H1 (cell line): Measurements from ENCODE around the gene ARTN. TPM values are rescaled to one million over a fixed set of nuclear protein-coding genes. Genes with fewer than 3 reads are reported as not detected.

Experiments used
- CTCF ChIA-PET: fragments of 300-600 bp; sonication (Branson Sonifier 250); formaldehyde crosslinking; loops from one replicate; lab custom pipeline; 2021; ENCODE audit not compliant: partially characterized antibody; lab: Charles Lee
- POLR2A ChIA-PET: fragments of 300-600 bp; sonication (Branson Sonifier 250); formaldehyde crosslinking; loops from one replicate; lab custom pipeline; 2021; ENCODE audit warnings: inconsistent platforms; ENCODE audit not compliant: partially characterized antibody; lab: Charles Lee
- DNase-seq, 2 experiments: peaks; one replicate each; pipeline versions ENCODE4 v3.0.0 to v3.0.0-alpha.2; 2010 to 2022; ENCODE audit warnings: low spot score in 2 of 2, low read depth in 1 of 2, mixed read lengths in 1 of 2
- FAIRE-seq: peaks from 2 replicates; lab custom pipeline; 2011; peaks lifted over from hg19 to GRCh38; lab: Jason Lieb, UNC
- H2AFZ ChIP-seq: 2 replicates; pipeline ENCODE4 v1.8.1; 2012; ENCODE audit warnings: low read length, inconsistent platforms
- H2AK5ac ChIP-seq: 2 replicates; pipeline ENCODE4 v1.6.1; 2013; ENCODE audit warnings: low read depth, low read length
- H2BK120ac ChIP-seq: replicated peaks from 2 replicates; pipeline ENCODE3; 2013; ENCODE audit warnings: low read depth, low read length, inconsistent platforms
- H2BK12ac ChIP-seq: 2 replicates; pipeline ENCODE4 v1.6.1; 2013; ENCODE audit warnings: low read depth, low read length
- H2BK15ac ChIP-seq: 2 replicates; pipeline ENCODE4 v1.6.1; 2013; ENCODE audit warnings: low read length
- H2BK20ac ChIP-seq: 2 replicates; pipeline ENCODE4 v1.6.1; 2013; ENCODE audit warnings: low read length
- H2BK5ac ChIP-seq: 2 replicates; pipeline ENCODE4 v1.6.1; 2013; ENCODE audit warnings: low read depth, low read length
- H3K14ac ChIP-seq: 2 replicates; pipeline ENCODE4 v1.6.1; 2013; ENCODE audit warnings: inconsistent platforms; ENCODE audit not compliant: insufficient read length
- H3K18ac ChIP-seq: 2 replicates; pipeline ENCODE4 v1.6.1; 2013; ENCODE audit warnings: low read length; ENCODE audit errors: extremely low read depth
- H3K23ac ChIP-seq: 2 replicates; pipeline ENCODE4 v1.6.1; 2013; ENCODE audit warnings: inconsistent platforms; ENCODE audit not compliant: insufficient read length
- H3K23me2 ChIP-seq: 2 replicates; pipeline ENCODE4 v1.6.1; 2013; ENCODE audit warnings: low read depth, low read length
- H3K27ac ChIP-seq: 2 replicates; pipeline ENCODE4 v1.6.1; 2011; ENCODE audit warnings: low read depth, low read length, inconsistent platforms
- H3K27me3 ChIP-seq, 4 experiments: replicated peaks in 1 of 4; 1 replicate in 1 of 4; 2 replicates in 3 of 4; pipeline versions ENCODE4 v1.6.1 to v1.8.1; 2011 to 2013; ENCODE audit warnings: low read length in 3 of 4, mild to moderate bottlenecking in 3 of 4, inconsistent platforms in 2 of 4, mixed read lengths in 2 of 4, moderate library complexity in 1 of 4; ENCODE audit not compliant: control insufficient read depth in 3 of 4, insufficient read depth in 3 of 4; ENCODE audit errors: extremely low read depth in 1 of 4
- H3K36me3 ChIP-seq, 4 experiments: 2 replicates each; pipeline versions ENCODE4 v1.6.1 to v1.8.1; 2011 to 2013; ENCODE audit warnings: mild to moderate bottlenecking in 4 of 4, low read length in 3 of 4, moderate library complexity in 2 of 4, control low read depth in 1 of 4, inconsistent platforms in 1 of 4; ENCODE audit not compliant: insufficient read depth in 4 of 4, control insufficient read depth in 2 of 4
- H3K4ac ChIP-seq: replicated peaks from 2 replicates; pipeline ENCODE3; 2013; ENCODE audit warnings: low read length, low read depth, mixed read lengths, inconsistent platforms; ENCODE audit not compliant: insufficient read length
- H3K4me1 ChIP-seq, 4 experiments: replicated peaks in 1 of 4; 1 replicate in 1 of 4; 2 replicates in 3 of 4; pipeline versions ENCODE4 v1.6.1 to v1.8.1; 2011 to 2013; ENCODE audit warnings: low read length in 3 of 4, inconsistent platforms in 2 of 4, mixed read lengths in 1 of 4; ENCODE audit not compliant: insufficient read depth in 4 of 4, control insufficient read depth in 3 of 4
- H3K4me2 ChIP-seq, 2 experiments: 2 replicates each; pipeline versions ENCODE4 v1.6.1 to v1.8.1; 2011 to 2013; ENCODE audit warnings: low read depth in 2 of 2, low read length in 2 of 2, control low read depth in 1 of 2, inconsistent platforms in 1 of 2, mild to moderate bottlenecking in 1 of 2; ENCODE audit not compliant: insufficient read depth in 1 of 2
- H3K4me3 ChIP-seq, 4 experiments: fragments of 200-600, 300-600 bp in 1 of 4; sonication (generic), shearing (Covaris generic), sonication (Bioruptor Twin) in 1 of 4; 2 replicates each; pipeline versions ENCODE4 v1.5.1 to v1.8.1; 2011 to 2016; ENCODE audit warnings: low read length in 4 of 4, low read depth in 3 of 4, control low read depth in 2 of 4, inconsistent platforms in 2 of 4, mild to moderate bottlenecking in 2 of 4, mixed read lengths in 1 of 4, moderate library complexity in 1 of 4; ENCODE audit not compliant: insufficient read depth in 2 of 4; ENCODE audit errors: extremely low read depth in 1 of 4
- H3K56ac ChIP-seq: replicated peaks from 2 replicates; pipeline ENCODE3; 2013; ENCODE audit warnings: low read depth, mild to moderate bottlenecking, mixed read lengths, low read length, inconsistent platforms; ENCODE audit not compliant: insufficient read length
- H3K79me1 ChIP-seq: 2 replicates; pipeline ENCODE4 v1.6.1; 2013; ENCODE audit warnings: low read depth, low read length, control low read depth
- H3K79me2 ChIP-seq, 2 experiments: 2 replicates each; pipeline versions ENCODE4 v1.6.1 to v1.8.1; 2012 to 2013; ENCODE audit warnings: low read length in 2 of 2, mild to moderate bottlenecking in 2 of 2, inconsistent platforms in 1 of 2; ENCODE audit not compliant: insufficient read depth in 2 of 2, control insufficient read depth in 1 of 2
- H3K9ac ChIP-seq, 4 experiments: replicated peaks in 1 of 4; 1 replicate in 1 of 4; 2 replicates in 3 of 4; pipeline versions ENCODE4 v1.6.1 to v1.8.1; 2011 to 2013; ENCODE audit warnings: low read depth in 3 of 4, low read length in 3 of 4, control low read depth in 2 of 4, mild to moderate bottlenecking in 2 of 4, moderate library complexity in 2 of 4, inconsistent platforms in 1 of 4; ENCODE audit errors: extremely low read depth in 1 of 4
- H3K9me3 ChIP-seq, 2 experiments: 2 replicates each; pipeline versions ENCODE4 v1.6.1 to v1.8.1; 2012 to 2013; ENCODE audit warnings: mild to moderate bottlenecking in 2 of 2, moderate library complexity in 2 of 2, control low read depth in 1 of 2, inconsistent platforms in 1 of 2, low read depth in 1 of 2, low read length in 1 of 2, mixed read lengths in 1 of 2; ENCODE audit not compliant: insufficient read depth in 2 of 2
- H4K20me1 ChIP-seq, 2 experiments: replicated peaks in 1 of 2; 2 replicates each; pipeline versions ENCODE3 to v1.8.1; 2011 to 2013; ENCODE audit warnings: inconsistent platforms in 2 of 2, low read length in 2 of 2, mild to moderate bottlenecking in 1 of 2; ENCODE audit not compliant: insufficient read depth in 2 of 2, control insufficient read depth in 1 of 2
- H4K5ac ChIP-seq: 2 replicates; pipeline ENCODE4 v1.6.1; 2013; ENCODE audit warnings: low read length, low read depth, mixed read lengths, inconsistent platforms; ENCODE audit not compliant: insufficient read length
- H4K8ac ChIP-seq: 2 replicates; pipeline ENCODE4 v1.8.0; 2013; ENCODE audit warnings: mild to moderate bottlenecking, moderate library complexity, low read length, inconsistent platforms; ENCODE audit not compliant: insufficient read depth; ENCODE audit errors: extremely low read depth
- H4K91ac ChIP-seq: replicated peaks from 2 replicates; pipeline ENCODE3; 2013; ENCODE audit warnings: low read length, mixed read lengths, inconsistent platforms; ENCODE audit not compliant: insufficient read length
- ZNF274 ChIP-seq: IDR thresholded peaks from 2 replicates; pipeline ENCODE4 v1.7.0; 2012; ENCODE audit warnings: low read length, borderline replicate concordance; ENCODE audit errors: extremely low read depth
- WGBS, 2 experiments: shearing (Covaris generic) in 1 of 2; methylation state at CpG; one replicate each; pipeline versions ENCODE4 v1.1.6 to v1.1.7; 2013 to 2015; ENCODE audit warnings: low lambda C conversion rate in 2 of 2, mixed read lengths in 2 of 2, inconsistent platforms in 1 of 2, low coverage in 1 of 2, missing lambda C conversion rate in 1 of 2; ENCODE audit not compliant: insufficient replicate concordance in 2 of 2, insufficient coverage in 1 of 2, insufficient read length in 1 of 2; ENCODE audit errors: extremely low coverage in 1 of 2, missing lambda C conversion rate in 1 of 2; 5-methylcytosine and 5-hydroxymethylcytosine counted together
- polyA plus RNA-seq, 7 experiments: library from polyadenylated mRNA; depleted of rRNA in 3 of 7; stranded (reverse) in 5 of 7; unstranded in 2 of 7; fragments of >200 nt in 5 of 7; fragments of 200-250 nt in 2 of 7; gene quantifications; 1 replicate in 5 of 7; 2 replicates in 1 of 7; 4 replicates in 1 of 7; pipeline versions ENCODE4 v1.2.1 to v1.2.3, GENCODE V29; 2011 to 2013; ENCODE audit warnings: missing spikeins in 2 of 7, mixed read lengths in 2 of 7
- total RNA-seq: library from RNA; stranded (reverse); fragmentation: NEBNext Ultra II Directional; extraction: Animal tissue kit (Norgen Biotek cat#: 25700); gene quantifications from 2 replicates; pipeline ENCODE4 v1.2.1, GENCODE V29; 2021
- TF ChIP-seq, protein P1 (sequence below): IDR thresholded peaks from 2 replicates; pipeline ENCODE4 v1.6.1; 2012; ENCODE audit warnings: inconsistent platforms

The ARTN gene
- total and polyA plus RNA-seq, 2 of the 8 experiments (the other 6 are each of a cell fraction or from before 2014, with no cell fraction given): 13.5 to 22.7 TPM

DNA sequence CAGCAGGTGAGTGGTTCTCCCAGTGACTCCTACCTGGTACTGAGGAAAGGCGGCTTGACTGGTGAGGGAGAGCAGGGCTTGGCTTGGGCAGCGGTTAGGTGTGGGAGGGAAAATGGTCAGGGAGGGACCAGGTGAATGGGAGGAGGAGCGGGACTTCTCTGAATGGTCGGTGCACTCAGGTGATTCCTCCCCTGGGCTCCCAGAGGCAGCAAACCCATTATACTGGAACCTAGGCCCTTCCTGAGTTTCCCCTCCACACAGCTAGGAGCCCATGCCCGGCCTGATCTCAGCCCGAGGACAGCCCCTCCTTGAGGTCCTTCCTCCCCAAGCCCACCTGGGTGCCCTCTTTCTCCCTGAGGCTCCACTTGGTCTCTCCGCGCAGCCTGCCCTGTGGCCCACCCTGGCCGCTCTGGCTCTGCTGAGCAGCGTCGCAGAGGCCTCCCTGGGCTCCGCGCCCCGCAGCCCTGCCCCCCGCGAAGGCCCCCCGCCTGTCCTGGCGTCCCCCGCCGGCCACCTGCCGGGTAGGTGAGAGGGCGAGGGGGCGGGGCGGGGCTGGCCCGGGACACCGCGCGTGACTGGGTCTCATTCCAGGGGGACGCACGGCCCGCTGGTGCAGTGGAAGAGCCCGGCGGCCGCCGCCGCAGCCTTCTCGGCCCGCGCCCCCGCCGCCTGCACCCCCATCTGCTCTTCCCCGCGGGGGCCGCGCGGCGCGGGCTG lies 2.3 kb downstream of the ARTN start:
- Histone ChIP-seq H3K79me2 (no peaks in the 10 kb centered on the region), H4K91ac (no peak overlapping the region), H2BK12ac (peak overlapping the region; percentile 60), H3K4me3 (peak overlapping the region; percentile 40 to 69 (median 48)), H2BK15ac (no peak overlapping the region; the same call in 1 of the 2 replicates), H3K14ac (no peak overlapping the region), H2BK120ac (no peak overlapping the region), H3K36me3 (no peaks in the 10 kb centered on the region; a peak in 1 of 8 replicates), H3K27ac (no peak overlapping the region), H2AFZ (no peak overlapping the region), H3K79me1 (no peaks in the 10 kb centered on the region), H4K8ac (no peak overlapping the region; the same call in 1 of the 2 replicates), H2AK5ac (no peak overlapping the region), H2BK5ac (peak overlapping the region; percentile 55; the same call in 1 of the 2 replicates), H3K9me3 (no peaks in the 10 kb centered on the region), H3K23ac (no peak overlapping the region), H3K4ac (no peak overlapping the region), H3K27me3 (peaks cover 0 to 8% (median 4%) of the 10 kb centered on the region in 4 experiments; a peak in 5 of 7 replicates), H3K9ac (peak overlapping the region in 1 of 4 experiments; percentile 37; a peak in 1 of 7 replicates), H4K5ac (peak overlapping the region; percentile 39), H3K18ac (peak overlapping the region; percentile 94), H2BK20ac (peak overlapping the region; percentile 68), H3K56ac (no peak overlapping the region), H4K20me1 (peaks cover 7 to 8% of the 10 kb centered on the region in 2 experiments), H3K23me2 (peaks cover 11% of the 10 kb centered on the region; the same call in 1 of the 2 replicates), H3K4me1 (peaks cover 13 to 40% (median 31%) of the 10 kb centered on the region in 4 experiments), H3K4me2 (peak overlapping the region; percentile 89 to 93)
- ChIA-PET CTCF (interaction anchor here (0.5 to 18.6 kb wide), 59 partner anchors 12 to 406 kb away, joined by 3 to 618 read pairs (median 12); partner anchors contain the start of genes ATP6V0B, CCDC24, IPO13 and KDM4A), POLR2A (interaction anchor here (0.9 to 8.0 kb wide), 11 partner anchors 8 to 229 kb away, joined by 3 to 89 read pairs (median 9); partner anchors contain the start of genes ATP6V0B and ST3GAL3)
- TF ChIP-seq, protein P1, sequence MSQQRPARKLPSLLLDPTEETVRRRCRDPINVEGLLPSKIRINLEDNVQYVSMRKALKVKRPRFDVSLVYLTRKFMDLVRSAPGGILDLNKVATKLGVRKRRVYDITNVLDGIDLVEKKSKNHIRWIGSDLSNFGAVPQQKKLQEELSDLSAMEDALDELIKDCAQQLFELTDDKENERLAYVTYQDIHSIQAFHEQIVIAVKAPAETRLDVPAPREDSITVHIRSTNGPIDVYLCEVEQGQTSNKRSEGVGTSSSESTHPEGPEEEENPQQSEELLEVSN: peak; percentile 33; the same call in 1 of the 2 replicates
- no peak for TF ChIP-seq ZNF274
- peak in 1 of 2 experiments; percentile 69 for DNase-seq
- peak; percentile 36 for FAIRE-seq
- WGBS, 2 experiments: 6% methylated on average over 12 of the region's 48 CpGs; no CpG with 5 or more reads in 1 of the 2 experiments
